ENCODE measurements around the gene POLR3GL. TPM values are rescaled to one million over a fixed set of nuclear protein-coding genes. Genes with fewer than 3 reads are reported as not detected.
"Not testable (repeated sequence)": the region's sequence is repeated elsewhere in the genome, so short reads cannot be mapped to it uniquely, and the experiment has no call there.

Gene POLR3GL, protein sequence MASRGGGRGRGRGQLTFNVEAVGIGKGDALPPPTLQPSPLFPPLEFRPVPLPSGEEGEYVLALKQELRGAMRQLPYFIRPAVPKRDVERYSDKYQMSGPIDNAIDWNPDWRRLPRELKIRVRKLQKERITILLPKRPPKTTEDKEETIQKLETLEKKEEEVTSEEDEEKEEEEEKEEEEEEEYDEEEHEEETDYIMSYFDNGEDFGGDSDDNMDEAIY
- 11.9 TPM for total RNA-seq

- peak; percentile 90 for DNase-seq
These were observed at the start of gene POLR3GL, which contains the start of gene ANKRD34A for GRCh38 chr1:145964328-145965118. TSS of gene POLR3GL (plus strand) at chr1:145964690. CDS start at chr1:145974866, 10,176 bp downstream. TSS of gene ANKRD34A (minus strand) at chr1:145964575. CDS start at chr1:145961759, 2,816 bp downstream.

GRCh38 chr1:145916745-145917144 is 47.7 kb upstream of the POLR3GL start:
- no peak for DNase-seq

DNA sequence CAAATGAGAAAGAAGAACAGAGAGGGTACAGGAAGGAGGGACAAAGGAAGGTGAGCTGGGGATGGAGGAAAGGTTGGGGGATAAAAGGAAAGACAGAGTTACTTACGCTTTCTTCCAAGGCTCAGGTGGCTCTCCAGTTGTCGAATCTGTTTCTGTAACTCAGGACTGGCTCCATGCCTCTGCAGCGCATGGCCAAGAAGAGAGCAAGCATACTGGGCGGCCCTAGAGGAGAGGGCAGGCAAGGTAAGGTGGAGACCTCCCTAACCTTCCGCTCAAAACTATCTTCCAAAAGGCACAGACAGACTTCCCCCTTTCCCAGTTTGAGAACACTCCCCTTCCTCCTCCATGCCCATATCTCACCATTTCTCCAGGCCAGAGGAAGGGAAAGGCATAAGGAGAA is 46.9 kb upstream of the POLR3GL start:
- no peak for DNase-seq

DNA sequence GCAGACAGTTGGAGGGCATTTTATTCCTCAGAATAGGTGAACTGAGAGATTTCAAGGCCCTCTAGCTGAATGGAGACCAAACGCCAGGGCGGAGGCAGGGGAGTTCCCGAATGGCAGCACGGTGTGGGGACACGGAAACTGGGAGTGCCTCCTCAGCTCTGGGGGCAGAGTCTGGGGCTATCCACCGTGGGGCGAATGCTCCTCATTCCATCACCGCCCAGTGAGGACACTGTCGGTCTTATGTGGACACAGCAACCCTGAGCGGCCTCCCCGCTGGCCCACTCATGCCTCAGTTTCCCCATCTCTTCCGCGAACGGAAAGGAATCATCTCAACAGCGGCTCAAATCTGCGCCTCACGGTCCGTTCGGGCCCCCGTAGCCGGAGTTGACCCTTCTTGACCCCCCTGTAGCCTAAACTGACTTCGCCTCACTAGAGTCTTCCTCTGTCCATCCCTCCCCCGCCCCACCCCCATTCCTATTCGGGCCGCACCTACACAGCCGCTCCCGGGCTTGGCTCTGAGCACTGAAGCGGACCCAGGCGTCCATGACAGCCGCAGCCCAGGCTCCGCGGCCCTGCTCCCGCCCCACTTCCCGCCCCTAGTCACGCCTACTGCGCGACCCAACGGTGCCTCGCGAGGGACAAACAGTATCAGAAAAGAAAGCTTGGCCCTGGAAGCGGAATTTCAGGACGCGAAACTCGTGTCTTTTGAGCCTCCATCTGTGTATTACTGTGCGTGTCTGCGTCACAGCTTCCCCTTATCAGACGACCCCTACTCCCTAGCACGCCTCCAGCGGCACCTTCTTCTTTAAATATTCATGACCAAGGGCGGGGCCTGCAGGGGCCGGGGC is 46.1 kb upstream of the POLR3GL start, which contains the start of gene PEX11B:
TSS of gene PEX11B (minus strand) at position 574 of the 848 bp plus-strand sequence. CDS start at position 545, 29 bp downstream.
- peak; percentile 89 for DNase-seq

DNA sequence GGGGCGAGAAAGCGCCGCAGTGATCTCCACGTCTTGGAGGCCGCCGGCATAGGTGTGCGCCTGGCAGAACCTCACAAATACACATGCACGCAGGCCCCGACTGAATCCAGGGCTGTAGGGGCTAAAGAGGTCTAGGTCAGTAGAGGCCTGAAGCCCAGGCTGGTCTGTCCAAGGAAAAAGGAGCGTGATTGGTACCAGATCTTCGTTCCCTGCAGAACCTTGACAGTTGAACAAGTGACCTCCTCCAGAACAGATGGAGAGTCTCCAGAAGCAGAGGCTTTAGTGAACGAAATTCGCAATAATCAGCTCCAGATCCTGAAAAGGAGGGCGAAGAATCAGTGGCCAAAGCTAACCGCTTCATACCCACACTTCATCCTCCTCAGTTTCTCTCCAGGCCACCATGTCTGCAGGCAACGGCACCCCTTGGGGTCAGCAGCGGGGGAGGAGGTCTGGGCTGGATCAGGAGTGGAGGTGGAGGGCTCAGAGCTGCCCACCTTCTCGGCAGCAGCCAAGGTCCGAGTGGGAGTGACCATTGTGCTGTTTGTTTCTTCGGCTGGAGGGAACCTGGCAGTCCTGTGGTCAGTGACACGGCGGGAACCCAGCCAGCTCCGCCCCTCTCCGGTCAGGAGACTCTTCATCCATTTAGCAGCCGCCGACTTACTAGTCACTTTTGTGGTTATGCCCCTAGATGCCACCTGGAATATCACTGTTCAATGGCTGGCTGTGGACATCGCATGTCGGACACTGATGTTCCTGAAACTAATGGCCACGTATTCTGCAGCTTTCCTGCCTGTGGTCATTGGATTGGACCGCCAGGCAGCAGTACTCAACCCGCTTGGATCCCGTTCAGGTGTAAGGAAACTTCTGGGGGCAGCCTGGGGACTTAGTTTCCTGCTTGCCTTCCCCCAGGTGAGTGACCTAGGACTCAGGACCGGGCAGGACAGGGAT is 45.2 kb upstream of the POLR3GL start:
- peak; percentile 8 for DNase-seq

DNA sequence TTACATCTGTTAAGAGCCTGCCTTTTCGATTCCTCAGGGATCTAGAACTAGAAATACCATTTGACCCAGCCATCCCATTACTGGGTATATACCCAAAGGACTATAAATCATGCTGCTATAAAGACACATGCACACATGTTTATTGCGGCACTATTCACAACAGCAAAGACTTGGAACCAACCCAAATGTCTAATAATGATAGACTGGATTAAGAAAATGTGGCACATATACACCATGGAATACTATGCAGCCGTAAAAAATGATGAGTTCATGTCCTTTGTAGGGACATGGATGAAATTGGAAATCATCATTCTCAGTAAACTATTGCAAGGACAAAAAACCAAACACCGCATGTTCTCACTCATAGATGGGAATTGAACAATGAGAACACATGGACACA is 44.2 kb upstream of the POLR3GL start:
- not testable (repeated sequence) for DNase-seq

- DNase-seq: no peak
These were observed 42.2 kb upstream of the POLR3GL start for GRCh38 chr1:145922266-145922665.

DNA sequence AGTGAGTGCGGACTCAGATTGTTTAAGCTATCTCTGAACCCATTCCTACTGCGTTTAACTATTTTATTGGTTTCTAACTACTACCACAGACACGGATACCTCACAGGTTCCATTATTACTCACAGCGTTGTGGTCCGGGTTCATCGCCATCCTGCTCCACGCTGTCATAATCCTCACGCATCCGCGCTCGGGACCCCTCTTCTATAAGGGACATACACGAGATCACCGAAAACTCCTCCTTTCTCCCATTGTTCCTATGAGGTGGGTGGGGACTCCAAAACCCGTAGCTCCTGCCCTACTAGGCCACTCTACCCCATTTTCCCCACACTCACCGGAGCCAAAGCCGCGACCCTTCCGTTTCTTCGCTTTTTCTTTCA is 37.8 kb upstream of the POLR3GL start:
- DNase-seq: no peak

DNA sequence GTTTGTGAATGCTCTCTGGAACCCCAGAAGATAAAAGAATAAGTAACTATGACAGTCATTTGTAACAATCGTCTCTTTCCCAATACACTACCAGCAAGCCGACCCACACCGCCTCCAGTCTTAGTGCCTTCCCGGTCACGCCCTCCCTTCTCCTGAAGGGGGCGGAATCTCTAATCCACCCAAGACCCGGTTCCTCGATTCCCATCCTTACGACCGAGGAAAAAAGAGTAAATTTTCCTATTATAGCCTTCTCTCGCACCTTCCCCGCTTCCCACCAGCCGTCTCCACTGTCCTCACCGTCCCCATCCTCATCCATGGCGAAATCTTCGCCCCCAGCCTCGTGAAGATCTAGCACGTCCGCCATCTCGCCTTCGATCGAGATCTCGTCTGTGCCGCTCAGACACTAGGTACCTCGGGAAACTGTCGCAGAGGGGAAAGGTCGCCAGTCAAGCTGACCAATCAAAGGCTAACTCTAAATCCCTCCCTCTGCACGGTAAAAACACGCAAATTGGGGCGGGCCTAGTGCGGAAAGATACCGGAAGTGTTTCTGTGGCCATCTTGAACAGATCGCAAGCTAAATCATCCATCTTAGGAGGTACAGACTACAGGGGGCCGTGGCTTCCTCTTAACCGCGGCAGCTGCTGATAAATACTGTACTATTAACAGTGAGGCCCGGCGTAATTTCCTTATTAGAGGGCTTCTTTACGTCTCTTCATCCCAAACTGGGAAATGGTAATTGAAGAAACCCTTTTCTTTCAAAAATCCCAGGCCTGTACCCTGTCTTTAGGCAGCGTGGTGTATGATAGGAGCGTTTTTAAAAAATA is 37.2 kb upstream of the POLR3GL start, which contains the start of gene RBM8A:
TSS of gene RBM8A (minus strand) at position 422 of the 824 bp plus-strand sequence. CDS start at position 364, 58 bp downstream.
- DNase-seq: peak; percentile 99

GRCh38 chr1:145927916-145928643 is 36.4 kb upstream of the POLR3GL start:
- no peak for DNase-seq

- DNase-seq: not testable (repeated sequence)
These were observed 31.9 kb upstream of the POLR3GL start for GRCh38 chr1:145932522-145933009.

GRCh38 chr1:145935708-145936107 is 28.8 kb upstream of the POLR3GL start:
- no peak for DNase-seq

- no peak for DNase-seq
These were observed 28.2 kb upstream of the POLR3GL start for GRCh38 chr1:145936247-145936646.

GRCh38 chr1:145937436-145937835 is 27.1 kb upstream of the POLR3GL start:
- no peak for DNase-seq

DNA sequence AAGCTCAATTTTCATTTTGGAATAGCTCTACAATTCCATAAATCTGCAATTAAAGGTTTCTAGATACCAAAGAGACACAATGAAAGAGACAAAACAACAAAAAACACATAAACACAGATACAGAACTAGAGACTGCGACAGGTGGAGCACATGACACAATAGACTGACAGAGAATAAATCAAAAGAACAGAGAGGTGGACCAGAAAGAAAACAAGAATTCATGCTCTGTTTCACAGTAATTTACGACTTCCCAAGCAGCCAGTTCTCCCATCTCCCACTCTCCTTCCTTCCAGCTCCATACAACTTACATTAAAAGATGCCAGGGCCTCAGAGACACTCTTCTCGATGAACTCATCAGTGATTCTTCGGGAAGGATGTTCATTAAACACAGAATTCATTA is 22.1 kb upstream of the POLR3GL start:
- no peak for DNase-seq

GRCh38 chr1:145942871-145943270 is 21.6 kb upstream of the POLR3GL start:
- DNase-seq: peak; percentile 41

DNA sequence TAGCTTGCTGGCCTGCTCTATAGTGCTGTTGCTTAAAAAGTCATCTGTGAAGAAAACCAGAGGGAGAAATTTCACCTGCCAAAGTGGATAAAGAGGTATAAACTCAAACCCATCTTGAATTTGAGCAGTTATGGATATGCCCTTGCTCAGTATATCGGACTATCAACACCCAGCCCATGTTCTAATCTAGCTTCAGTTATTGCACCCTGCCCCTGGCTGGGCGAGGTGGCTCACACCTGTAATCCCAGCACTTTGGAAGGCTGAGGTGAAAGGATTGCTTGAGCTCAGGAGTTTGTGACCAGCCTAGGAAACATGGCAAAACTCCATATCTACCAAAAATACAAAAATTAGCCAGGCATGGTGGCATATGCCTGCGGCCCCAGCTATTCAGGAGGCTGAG is 20.0 kb upstream of the POLR3GL start:
- DNase-seq: no peak

DNA sequence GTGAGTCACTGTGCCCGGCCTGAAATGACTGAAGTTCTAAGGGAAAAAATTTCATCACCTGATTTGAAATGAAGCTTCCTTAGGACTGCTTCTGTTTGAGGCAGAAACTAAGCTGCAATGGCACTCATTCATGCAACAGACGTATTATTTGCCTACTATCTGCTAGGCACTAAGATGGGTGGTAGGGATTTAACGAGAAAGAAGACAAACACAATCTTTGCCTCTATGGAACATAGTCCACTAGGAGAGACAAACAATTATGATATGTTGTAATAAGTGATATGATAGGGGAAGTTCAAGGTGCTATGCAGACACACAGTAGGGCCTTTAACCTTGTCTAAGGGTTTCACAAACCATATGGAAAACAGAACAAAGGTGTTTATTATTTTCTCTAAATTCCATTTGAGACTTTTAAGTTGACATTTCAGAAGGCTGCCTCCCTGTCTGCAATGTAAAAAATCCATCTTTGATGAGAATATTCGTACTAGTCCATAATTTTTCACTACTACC is 18.0 kb upstream of the POLR3GL start:
- no peak for DNase-seq

DNA sequence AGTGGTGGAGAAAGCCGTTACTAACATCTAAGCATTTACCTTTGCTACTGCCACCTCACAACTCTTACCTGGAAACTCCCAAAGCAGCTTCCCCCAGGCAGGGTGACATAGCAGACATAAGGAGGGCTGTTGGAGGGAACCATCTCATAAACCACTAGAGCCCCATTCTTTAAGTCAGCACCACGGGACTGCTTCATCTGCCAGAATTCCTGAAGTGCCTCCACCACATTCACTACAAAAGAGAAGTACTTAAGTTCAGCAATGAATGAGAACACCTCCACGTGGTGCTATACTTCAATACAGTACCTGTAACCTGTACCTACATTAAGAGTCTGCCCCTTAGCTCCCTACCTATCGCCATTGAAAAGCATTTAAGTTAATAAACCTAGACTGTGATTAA is 16.9 kb upstream of the POLR3GL start:
- DNase-seq: no peak

Data from skin of body (tissue), 2 donors.